Activated CD4-positive, alpha-beta T cell treated with anti-CD3 and anti-CD28 coated beads, Interleukin-2, amount 50 U/mL, for 1 hour (primary cell): ENCODE data around the gene PARVA.

Source experiments
- DNase-seq: peaks from one replicate; pipeline ENCODE4 v3.0.0-alpha.2; 2020

Gene PARVA

GRCh38 chr11:12564012-12564411, 186.6 kb downstream of the PARVA start:
- DNase-seq = no peak

- no peak for DNase-seq
Observed at GRCh38 chr11:12565406-12565805, 188.0 kb downstream of the PARVA start.

- no peak for DNase-seq
Observed at GRCh38 chr11:12567746-12568460, 190.5 kb downstream of the PARVA start.

GRCh38 chr11:12569499-12570425, 192.4 kb downstream of the PARVA start:
- no peak for DNase-seq

- no peak for DNase-seq
Observed at GRCh38 chr11:12573707-12574485, 196.5 kb downstream of the PARVA start.

GRCh38 chr11:12577725-12578644, 200.6 kb downstream of the PARVA start:
- no peak for DNase-seq

GRCh38 chr11:12581416-12581815, 204.0 kb downstream of the PARVA start:
- no peak for DNase-seq

GRCh38 chr11:12581923-12582322, 204.6 kb downstream of the PARVA start:
- no peak for DNase-seq
